ENCODE data around the gene RGS19.

GRCh38 chr20:64044484-64045247, 34.7 kb downstream of the RGS19 start:
- TF ChIP-seq ZBTB7A (IDR thresholded peaks at IDR 0.05; ENCODE audit: low read depth) (no peak), TEAD4 (IDR thresholded peaks at IDR 0.05) (no peak)
